ENCODE measurements around the gene ARHGAP26. TPM values are rescaled to one million over a fixed set of nuclear protein-coding genes. Genes with fewer than 3 reads are reported as not detected.
"Not testable (repeated sequence)": the region's sequence is repeated elsewhere in the genome, so short reads cannot be mapped to it uniquely, and the experiment has no call there.

ARHGAP26 gene
- total RNA-seq, 2 donors from 2014 or later: 27.5 to 80.7 TPM

DNA sequence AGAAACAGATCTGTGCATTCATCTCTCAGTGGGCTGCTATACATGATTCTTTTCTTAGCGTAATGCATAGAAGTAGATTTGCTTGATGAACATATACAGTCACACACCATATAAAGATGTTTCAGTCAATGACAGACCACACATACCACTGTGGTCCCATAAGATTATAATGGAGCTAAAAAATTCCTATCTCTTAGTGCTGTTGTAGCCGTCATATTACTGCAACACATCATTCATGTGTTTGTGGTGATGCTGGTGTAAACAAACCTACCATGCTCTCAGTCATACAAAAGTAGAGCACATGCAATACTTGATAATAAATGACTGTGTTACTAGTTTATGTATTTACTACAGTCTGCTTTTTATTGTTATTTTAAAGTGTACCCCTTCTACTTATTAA, 214.3 kb downstream of the ARHGAP26 start:
- peaks cover 19 to 23% of the 10 kb centered on the region in 2 donors for H3K4me1 ChIP-seq (ENCODE audit: control insufficient read depth in 1 of 2, low read depth in 2 of 2)
- no peaks in the 10 kb centered on the region for H3K9me3 ChIP-seq
- DNase-seq (ENCODE audit: low spot score): no peak
- H3K4me3 ChIP-seq: no peak overlapping the region
- ATAC-seq (ENCODE audit: insufficient number of reproducible peaks, low FRiP score, low read depth): no peak
- TF ChIP-seq, protein P1, sequence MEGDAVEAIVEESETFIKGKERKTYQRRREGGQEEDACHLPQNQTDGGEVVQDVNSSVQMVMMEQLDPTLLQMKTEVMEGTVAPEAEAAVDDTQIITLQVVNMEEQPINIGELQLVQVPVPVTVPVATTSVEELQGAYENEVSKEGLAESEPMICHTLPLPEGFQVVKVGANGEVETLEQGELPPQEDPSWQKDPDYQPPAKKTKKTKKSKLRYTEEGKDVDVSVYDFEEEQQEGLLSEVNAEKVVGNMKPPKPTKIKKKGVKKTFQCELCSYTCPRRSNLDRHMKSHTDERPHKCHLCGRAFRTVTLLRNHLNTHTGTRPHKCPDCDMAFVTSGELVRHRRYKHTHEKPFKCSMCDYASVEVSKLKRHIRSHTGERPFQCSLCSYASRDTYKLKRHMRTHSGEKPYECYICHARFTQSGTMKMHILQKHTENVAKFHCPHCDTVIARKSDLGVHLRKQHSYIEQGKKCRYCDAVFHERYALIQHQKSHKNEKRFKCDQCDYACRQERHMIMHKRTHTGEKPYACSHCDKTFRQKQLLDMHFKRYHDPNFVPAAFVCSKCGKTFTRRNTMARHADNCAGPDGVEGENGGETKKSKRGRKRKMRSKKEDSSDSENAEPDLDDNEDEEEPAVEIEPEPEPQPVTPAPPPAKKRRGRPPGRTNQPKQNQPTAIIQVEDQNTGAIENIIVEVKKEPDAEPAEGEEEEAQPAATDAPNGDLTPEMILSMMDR (IDR thresholded peaks at IDR 0.05): no peak
- H3K27ac ChIP-seq: no peak overlapping the region
- H3K36me3 ChIP-seq: no peaks in the 10 kb centered on the region
- no peaks in the 10 kb centered on the region for H3K27me3 ChIP-seq (replicated peaks; ENCODE audit: insufficient read depth)

DNA sequence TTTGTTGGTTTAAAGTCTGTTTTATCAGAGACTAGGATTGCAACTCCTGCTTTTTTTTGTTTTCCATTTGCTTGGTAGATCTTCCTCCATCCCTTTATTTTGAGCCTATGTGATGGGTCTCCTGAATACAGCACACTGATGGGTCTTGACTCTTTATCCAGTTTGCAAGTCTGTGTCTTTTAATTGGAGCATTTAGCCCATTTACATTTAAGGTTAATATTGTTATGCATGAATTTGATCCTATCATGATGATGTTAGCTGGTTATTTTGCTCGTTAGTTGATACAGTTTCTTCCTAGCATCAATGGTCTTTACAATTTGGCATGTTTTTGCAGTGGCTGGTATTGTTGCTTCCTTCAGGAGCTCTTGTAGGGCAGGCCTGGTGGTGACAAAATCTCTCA, 219.1 kb downstream of the ARHGAP26 start:
- not testable (repeated sequence) for H3K27ac ChIP-seq; H3K4me1 ChIP-seq (ENCODE audit: control insufficient read depth in 1 of 2, low read depth in 2 of 2); DNase-seq (ENCODE audit: low spot score); H3K9me3 ChIP-seq; ATAC-seq (ENCODE audit: insufficient number of reproducible peaks, low FRiP score, low read depth); H3K4me3 ChIP-seq; H3K36me3 ChIP-seq; H3K27me3 ChIP-seq (replicated peaks; ENCODE audit: insufficient read depth)

DNA sequence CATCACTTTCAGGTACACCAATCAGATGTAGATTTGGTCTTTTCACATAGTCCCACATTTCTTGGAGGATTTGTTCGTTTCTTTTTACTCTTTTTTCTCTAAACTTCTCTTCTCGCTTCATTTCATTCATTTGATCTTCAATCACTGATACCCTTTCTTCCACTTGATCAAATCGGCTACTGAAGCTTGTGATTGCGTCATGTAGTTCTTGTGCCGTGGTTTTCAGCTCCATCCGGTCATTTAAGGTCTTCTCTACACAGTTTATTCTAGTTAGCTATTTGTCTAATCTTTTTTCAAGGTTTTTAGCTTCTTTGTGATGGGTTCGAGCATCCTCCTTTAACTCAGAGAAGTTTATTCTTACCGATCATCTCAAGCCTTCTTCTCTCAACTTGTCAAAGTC, 219.9 kb downstream of the ARHGAP26 start:
- H3K9me3 ChIP-seq; H3K36me3 ChIP-seq; H3K4me1 ChIP-seq (ENCODE audit: control insufficient read depth in 1 of 2, low read depth in 2 of 2); H3K27ac ChIP-seq; H3K27me3 ChIP-seq (replicated peaks; ENCODE audit: insufficient read depth); DNase-seq (ENCODE audit: low spot score); H3K4me3 ChIP-seq; ATAC-seq (ENCODE audit: insufficient number of reproducible peaks, low FRiP score, low read depth): not testable (repeated sequence)

DNA sequence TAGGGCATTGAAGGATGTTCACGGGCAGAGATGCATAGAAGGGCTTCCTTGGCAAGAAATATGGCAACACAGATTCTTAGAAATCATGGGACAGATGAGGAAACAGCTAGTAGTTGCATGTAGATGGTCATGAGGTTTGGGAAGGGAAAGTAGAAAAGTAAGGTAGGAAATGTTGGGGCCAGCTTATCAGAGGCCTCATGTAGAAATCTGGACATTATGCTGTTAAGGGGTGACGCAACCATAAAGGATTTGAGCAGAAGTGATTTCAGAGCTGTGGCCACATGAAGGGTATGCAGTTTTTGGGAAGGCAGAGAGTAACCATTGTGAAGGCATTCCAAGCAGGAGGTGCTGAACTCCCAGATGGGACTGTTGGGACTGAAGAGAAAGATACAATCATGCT, 224.0 kb downstream of the ARHGAP26 start:
- Histone ChIP-seq H3K36me3 (no peaks in the 10 kb centered on the region), H3K4me1 (ENCODE audit: control insufficient read depth in 1 of 2, low read depth in 2 of 2) (no peaks in the 10 kb centered on the region), H3K27me3 (replicated peaks; ENCODE audit: insufficient read depth) (no peaks in the 10 kb centered on the region), H3K4me3 (no peak overlapping the region), H3K27ac (no peak overlapping the region), H3K9me3 (no peaks in the 10 kb centered on the region)
- TF ChIP-seq, protein P1 (IDR thresholded peaks at IDR 0.05): no peak
- no peak for ATAC-seq (ENCODE audit: insufficient number of reproducible peaks, low FRiP score, low read depth)
- no peak for DNase-seq (ENCODE audit: low spot score)

DNA sequence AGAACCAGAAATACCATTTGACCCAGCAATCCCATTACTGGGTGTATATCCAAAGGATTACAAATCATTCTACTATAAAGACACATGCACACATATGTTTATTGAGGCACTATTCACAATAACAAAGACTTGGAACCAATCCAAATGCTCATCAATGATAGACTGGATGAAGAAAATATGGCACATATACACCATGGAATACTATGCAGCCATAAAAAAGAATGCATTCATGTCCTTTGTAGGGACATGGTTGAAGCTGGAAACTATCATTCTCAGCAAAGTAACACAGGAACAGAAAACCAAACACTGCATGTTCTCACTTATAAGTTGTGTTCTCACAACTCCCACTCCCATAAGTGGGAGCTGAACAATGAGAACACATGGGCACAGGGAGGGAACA, 225.4 kb downstream of the ARHGAP26 start:
- not testable (repeated sequence) for ATAC-seq (ENCODE audit: insufficient number of reproducible peaks, low FRiP score, low read depth); H3K27me3 ChIP-seq (replicated peaks; ENCODE audit: insufficient read depth); DNase-seq (ENCODE audit: low spot score); H3K27ac ChIP-seq; H3K4me1 ChIP-seq (ENCODE audit: control insufficient read depth in 1 of 2, low read depth in 2 of 2); H3K4me3 ChIP-seq; H3K36me3 ChIP-seq; H3K9me3 ChIP-seq

DNA sequence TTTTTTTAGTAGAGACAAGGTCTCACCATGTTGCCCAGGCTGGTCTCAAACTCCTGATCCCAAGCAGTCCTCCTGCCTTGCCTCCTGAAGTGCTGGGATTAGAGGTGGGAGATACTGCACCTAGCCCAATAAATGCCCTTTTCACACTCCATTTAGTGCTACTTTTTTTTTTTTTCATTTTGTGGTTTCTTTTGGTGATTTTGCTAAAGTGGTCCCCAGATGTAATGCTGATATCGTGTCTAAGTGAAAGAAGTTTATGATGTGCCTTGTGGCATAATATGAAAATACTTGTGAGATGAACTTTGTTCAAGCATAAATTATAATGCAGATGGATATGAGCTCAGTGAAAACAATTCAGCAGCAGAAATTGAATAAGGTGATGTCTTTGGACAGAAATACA, 227.4 kb downstream of the ARHGAP26 start:
- TF ChIP-seq, protein P1 (IDR thresholded peaks at IDR 0.05): no peak
- Histone ChIP-seq H3K4me3 (no peak overlapping the region), H3K9me3 (no peaks in the 10 kb centered on the region), H3K4me1 (ENCODE audit: control insufficient read depth in 1 of 2, low read depth in 2 of 2) (peaks cover 9 to 13% of the 10 kb centered on the region in 2 donors), H3K27ac (no peak overlapping the region), H3K36me3 (no peaks in the 10 kb centered on the region), H3K27me3 (replicated peaks; ENCODE audit: insufficient read depth) (no peaks in the 10 kb centered on the region)
- no peak for DNase-seq (ENCODE audit: low spot score)
- ATAC-seq (ENCODE audit: insufficient number of reproducible peaks, low FRiP score, low read depth): no peak

DNA sequence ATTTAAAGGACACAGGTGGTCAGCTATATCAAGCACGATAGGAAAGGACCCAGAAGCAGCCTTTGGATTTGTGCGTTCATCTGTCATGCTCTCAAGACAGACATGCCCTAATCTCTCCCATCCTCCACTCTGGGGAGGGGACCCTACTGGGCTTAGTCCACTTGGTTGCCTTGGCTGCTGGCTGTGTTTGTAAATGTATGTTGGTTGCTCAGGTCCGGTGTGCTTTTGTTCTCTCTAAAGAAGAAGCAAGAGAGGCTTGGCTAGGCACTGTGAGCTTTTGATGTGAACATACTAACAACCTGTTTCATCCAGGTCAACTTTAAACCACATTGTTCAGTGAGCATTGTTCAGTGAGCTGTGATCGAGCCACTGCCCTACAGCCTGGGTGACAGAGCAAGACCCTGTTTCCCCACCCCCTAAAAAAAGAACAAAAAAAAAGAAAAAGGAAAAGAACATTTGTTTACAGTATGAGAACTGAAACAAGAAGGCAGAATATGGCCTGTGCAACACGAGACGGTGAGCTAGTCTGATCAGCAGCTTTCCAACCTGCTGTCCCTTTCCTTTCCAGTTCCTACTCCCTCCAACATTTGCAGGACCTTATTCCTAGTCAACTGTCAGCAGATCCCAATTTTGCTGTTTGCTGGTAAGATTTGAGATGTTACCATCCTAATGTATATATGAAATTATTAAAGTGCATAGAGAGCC, 228.3 kb downstream of the ARHGAP26 start:
- Histone ChIP-seq H3K4me1 (ENCODE audit: control insufficient read depth in 1 of 2, low read depth in 2 of 2) (peaks cover 13 to 21% of the 10 kb centered on the region in 2 donors), H3K27me3 (replicated peaks; ENCODE audit: insufficient read depth) (no peaks in the 10 kb centered on the region), H3K27ac (no peak overlapping the region), H3K9me3 (no peaks in the 10 kb centered on the region), H3K36me3 (no peaks in the 10 kb centered on the region), H3K4me3 (no peak overlapping the region)
- ATAC-seq (ENCODE audit: insufficient number of reproducible peaks, low FRiP score, low read depth): no peak
- TF ChIP-seq, protein P1 (IDR thresholded peaks at IDR 0.05): no peak
- no peak for DNase-seq (ENCODE audit: low spot score)

DNA sequence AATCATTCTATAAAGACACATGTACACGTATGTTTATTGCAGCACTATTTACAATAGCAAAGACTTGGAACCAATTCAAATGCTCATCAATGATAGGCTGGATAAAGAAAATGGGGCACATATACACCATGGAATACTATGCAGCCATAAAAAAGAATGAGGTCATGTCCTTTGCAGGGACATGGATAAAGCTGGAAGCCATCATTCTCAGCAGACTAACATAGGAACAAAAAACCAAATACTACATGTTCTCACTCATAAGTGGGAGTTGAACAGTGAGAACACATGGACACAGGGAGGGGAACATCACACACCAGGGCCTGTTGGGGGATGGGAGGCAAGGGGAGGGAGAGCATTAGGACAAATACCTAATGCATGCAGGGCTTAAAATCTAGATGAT, 230.4 kb downstream of the ARHGAP26 start:
- H3K27me3 ChIP-seq (replicated peaks; ENCODE audit: insufficient read depth); H3K36me3 ChIP-seq; DNase-seq (ENCODE audit: low spot score); ATAC-seq (ENCODE audit: insufficient number of reproducible peaks, low FRiP score, low read depth); H3K9me3 ChIP-seq; H3K27ac ChIP-seq; H3K4me3 ChIP-seq: not testable (repeated sequence)
- H3K4me1 ChIP-seq (ENCODE audit: control insufficient read depth in 1 of 2, low read depth in 2 of 2): peaks cover 13 to 21% of the 10 kb centered on the region in 2 donors

All from thoracic aorta (tissue), 2 donors.